K562 (cell line): Measurements from ENCODE around the gene PLCG2. TPM values are rescaled to one million over a fixed set of nuclear protein-coding genes. Genes with fewer than 3 reads are reported as not detected.

Source experiments
- ATAC-seq: fragments of 200-7000 bp; cut with Tn5 transposase; 3 replicates; pipeline ENCODE4 v1.9.1; 2020; ENCODE audit warnings: moderate library complexity
- BruUV-seq: library from RNA; stranded (reverse); fragments of 400-500 nt; replicated peaks from 2 replicates; lab custom pipeline; 2021; lab: Mats Ljungman, UMichigan
- CTCF ChIA-PET: fragments of 300-600 bp; formaldehyde crosslinking; extraction: SDS; loops from one replicate; lab custom pipeline; 2021; ENCODE audit warnings: low intra/inter-chr PET ratio; lab: Yijun Ruan, JAX
- POLR2A ChIA-PET: fragments of 300-600, 350-650 bp; sonication (Branson Sonifier 250); formaldehyde crosslinking; extraction: SDS; loops from one replicate; lab custom pipeline; 2021; ENCODE audit warnings: antibody characterized with exemption, inconsistent platforms; lab: Yijun Ruan, JAX
- DNase-seq, 4 experiments: peaks; one replicate each; pipeline versions ENCODE4 v3.0.0 to v3.0.0-alpha.2; 2011 to 2018; ENCODE audit warnings: low spot score in 3 of 4, mixed read lengths in 3 of 4; ENCODE audit errors: extremely low read depth in 1 of 4
- FAIRE-seq: peaks from 2 replicates; lab custom pipeline; 2011; peaks lifted over from hg19 to GRCh38; lab: Jason Lieb, UNC
- H2AFZ ChIP-seq: 2 replicates; pipeline ENCODE4 v1.6.0; 2011; ENCODE audit warnings: low read depth, low read length, control low read depth, inconsistent platforms
- H3K27ac ChIP-seq: fragments of 200-600 bp; 3 replicates; pipeline ENCODE4 v1.8.0; 2011; ENCODE audit warnings: low read depth, mild to moderate bottlenecking, control low read depth, inconsistent platforms, low read length, moderate library complexity, mixed read lengths; ENCODE audit errors: extremely low read depth
- H3K27me3 ChIP-seq, 2 experiments: fragments of 300-600 bp in 1 of 2; 2 replicates in 1 of 2; 3 replicates in 1 of 2; pipeline versions ENCODE4 v1.6.0 to v1.8.0; 2011; ENCODE audit warnings: inconsistent platforms in 2 of 2, low read length in 2 of 2, mild to moderate bottlenecking in 1 of 2, mixed read lengths in 1 of 2, moderate library complexity in 1 of 2; ENCODE audit not compliant: control insufficient read depth in 2 of 2, insufficient read depth in 2 of 2
- H3K36me3 ChIP-seq: fragments of 300-600 bp; 3 replicates; pipeline ENCODE4 v1.8.0; 2011; ENCODE audit warnings: mild to moderate bottlenecking, low read length, inconsistent platforms; ENCODE audit not compliant: control insufficient read depth, insufficient read depth
- H3K4me1 ChIP-seq, 2 experiments: fragments of 200-600 bp in 1 of 2; replicated peaks in 1 of 2; 2 replicates in 1 of 2; 3 replicates in 1 of 2; pipeline versions ENCODE4 v1.5.1 to v1.8.0; 2011; ENCODE audit warnings: inconsistent platforms in 2 of 2, low read length in 2 of 2, mild to moderate bottlenecking in 1 of 2, mixed read lengths in 1 of 2, moderate library complexity in 1 of 2; ENCODE audit not compliant: control insufficient read depth in 2 of 2, insufficient read depth in 2 of 2
- H3K4me2 ChIP-seq: 2 replicates; pipeline ENCODE4 v1.6.1; 2011; ENCODE audit warnings: low read length, control low read depth, inconsistent platforms, mixed read lengths; ENCODE audit not compliant: insufficient read depth
- H3K4me3 ChIP-seq: fragments of 200-600 bp; sonication (generic), shearing (Covaris generic); 2 replicates; pipeline ENCODE4 v1.5.1; 2016; ENCODE audit warnings: control low read depth, inconsistent platforms
- H3K79me2 ChIP-seq: fragments of 200-600 bp; 3 replicates; pipeline ENCODE4 v1.8.0; 2011; ENCODE audit warnings: low read length, inconsistent platforms; ENCODE audit not compliant: control insufficient read depth, insufficient read depth
- H3K9ac ChIP-seq, 2 experiments: 2 replicates each; pipeline versions ENCODE4 v1.6.0 to v1.6.1; 2011; ENCODE audit warnings: low read depth in 2 of 2, low read length in 2 of 2, control low read depth in 1 of 2, inconsistent platforms in 1 of 2, mild to moderate bottlenecking in 1 of 2, mixed read lengths in 1 of 2; ENCODE audit not compliant: insufficient read depth in 1 of 2
- H3K9me1 ChIP-seq: one replicate; pipeline ENCODE4 v1.6.0; 2011; ENCODE audit warnings: inconsistent platforms, mild to moderate bottlenecking, low read length, moderate library complexity; ENCODE audit not compliant: control insufficient read depth, insufficient read depth
- H3K9me3 ChIP-seq: replicated peaks from 2 replicates; pipeline ENCODE4 v1.5.1; 2011; ENCODE audit warnings: low read depth, low read length, inconsistent platforms; ENCODE audit not compliant: control insufficient read depth, insufficient read depth
- H4K20me1 ChIP-seq: replicated peaks from 2 replicates; pipeline ENCODE4 v1.6.1; 2011; ENCODE audit warnings: low read length, inconsistent platforms, mixed read lengths; ENCODE audit not compliant: control insufficient read depth, insufficient read depth
- KLF16 ChIP-seq: IDR thresholded peaks from 2 replicates; pipeline ENCODE4 v1.6.1; 2016; ENCODE audit warnings: antibody characterized with exemption
- MAFG ChIP-seq: fragments of 450-650 bp; conservative IDR thresholded peaks from 2 replicates; pipeline ENCODE4 v1.6.1; 2016; ENCODE audit warnings: missing genetic modification characterization, missing compliant biosample characterization
- MEF2A ChIP-seq: IDR thresholded peaks from 2 replicates; pipeline ENCODE4 v1.6.1; 2011; ENCODE audit warnings: low read depth, mild to moderate bottlenecking, low read length, moderate library complexity; ENCODE audit not compliant: control insufficient read depth
- MTA1 ChIP-seq: fragments of 450-650 bp; IDR thresholded peaks from 2 replicates; pipeline ENCODE4 v1.6.1; 2017; ENCODE audit warnings: borderline replicate concordance
- NFE2L1 ChIP-seq: fragments of 450-650 bp; IDR thresholded peaks from 2 replicates; pipeline ENCODE4 v1.6.1; 2016; ENCODE audit warnings: missing genetic modification characterization, low read depth, mild to moderate bottlenecking, missing compliant biosample characterization, moderate library complexity, borderline replicate concordance
- PCBP1 ChIP-seq: fragments of 200-400 bp; formaldehyde crosslinking; IDR thresholded peaks from 2 replicates; pipeline ENCODE4 v1.6.1; 2018; ENCODE audit warnings: mild to moderate bottlenecking, low read depth, low read length; ENCODE audit not compliant: poor library complexity, severe bottlenecking
- SAFB ChIP-seq: fragments of 200-400 bp; formaldehyde crosslinking; IDR thresholded peaks from 2 replicates; pipeline ENCODE4 v1.6.1; 2017; ENCODE audit warnings: low read depth, low read length, borderline replicate concordance
- TRIM28 ChIP-seq: fragments of 450-650 bp; IDR thresholded peaks from 2 replicates; pipeline ENCODE4 v1.6.1; 2017
- ZFP36 ChIP-seq: fragments of 150-350 bp; IDR thresholded peaks from 2 replicates; pipeline ENCODE4 v1.6.1; 2018; ENCODE audit warnings: low read length, low read depth; ENCODE audit not compliant: partially characterized antibody
- ZKSCAN1 ChIP-seq: fragments of 150-350 bp; IDR thresholded peaks from 2 replicates; pipeline ENCODE4 v1.6.1; 2016; ENCODE audit warnings: low read depth, low read length
- ZKSCAN3 ChIP-seq: fragments of 250-450 bp; sonication (Bioruptor Pico); IDR thresholded peaks from 2 replicates; pipeline ENCODE4 v1.4.0; 2020
- ZMIZ1 ChIP-seq, 2 experiments: fragments of 150-350 bp in 1 of 2; IDR thresholded peaks; 2 replicates each; pipeline ENCODE4 v1.6.1; 2012 to 2016; ENCODE audit warnings: low read depth in 2 of 2, low read length in 2 of 2, mild to moderate bottlenecking in 1 of 2, moderate library complexity in 1 of 2
- ZNF174 ChIP-seq: fragments of 250-450 bp; sonication (Bioruptor Pico); IDR thresholded peaks from 2 replicates; pipeline ENCODE4 v1.4.0; 2020; ENCODE audit warnings: mild to moderate bottlenecking
- ZNF175 ChIP-seq: fragments of 200-800 bp; sonication (Bioruptor generic); IDR thresholded peaks from 2 replicates; pipeline ENCODE4 v1.6.1; 2016; ENCODE audit warnings: low read depth, mild to moderate bottlenecking, missing genetic modification characterization, missing compliant biosample characterization
- ZNF263 ChIP-seq: sonication (generic); formaldehyde crosslinking; IDR thresholded peaks from 2 replicates; pipeline ENCODE4 v1.8.0; 2022; ENCODE audit warnings: mild to moderate bottlenecking, missing genetic modification reagents, borderline replicate concordance
- ZNF444 ChIP-seq: fragments of 250-450 bp; sonication (Bioruptor Pico); IDR thresholded peaks from 2 replicates; pipeline ENCODE4 v1.4.0; 2020; ENCODE audit warnings: mild to moderate bottlenecking, moderate library complexity
- ZNF512 ChIP-seq: IDR thresholded peaks from 2 replicates; pipeline ENCODE4 v1.6.1; 2016; ENCODE audit warnings: missing genetic modification characterization, missing compliant biosample characterization
- ZSCAN29 ChIP-seq: fragments of 450-650 bp; IDR thresholded peaks from 2 replicates; pipeline ENCODE4 v1.6.1; 2017
- WGBS: fragments of 100-300 bp; shearing (Covaris generic); methylation state at CpG from one replicate; pipeline ENCODE4 v1.1.6; 2016; ENCODE audit warnings: low coverage, mixed read lengths; ENCODE audit not compliant: insufficient coverage; ENCODE audit errors: missing lambda C conversion rate; 5-methylcytosine and 5-hydroxymethylcytosine counted together
- in situ Hi-C: fragments of 300-500 bp; cut with MboI; formaldehyde crosslinking; loops from 4 replicates; pipeline ENCODE4 v1.15.0; 2018; ENCODE audit warnings: inconsistent platforms, mixed read lengths
- intact Hi-C: fragments of 100-400 bp; cut with micrococcal nuclease; formaldehyde crosslinking; loops from 2 replicates; pipeline ENCODE4 v1.14.2; 2022
- polyA plus RNA-seq, 8 experiments: library from polyadenylated mRNA; depleted of rRNA in 4 of 8; stranded (reverse) in 5 of 8; unstranded in 3 of 8; fragments of >200 nt; fragmentation: Nextera tagmentation in 2 of 8; fragmentation: Illumina TruSeq in 1 of 8; extraction: Ambion mirVana in 2 of 8; extraction: Trizol in 1 of 8; gene quantifications; 2 replicates each; pipeline versions ENCODE4 v1.2.1 to v1.2.3, GENCODE V29; 2011 to 2014; ENCODE audit warnings: inconsistent platforms in 1 of 8, missing spikeins in 1 of 8
- total RNA-seq, 7 experiments: library from RNA; depleted of rRNA in 6 of 7; stranded (reverse); fragments of >200 nt in 6 of 7; fragmentation: Illumina TruSeq in 2 of 7; extraction: Trizol in 2 of 7; gene quantifications; 2 replicates each; pipeline versions ENCODE4 v1.2.1 to v1.2.3, GENCODE V29; 2011 to 2021; ENCODE audit warnings: low replicate concordance in 1 of 7

PLCG2 gene
- total and polyA plus RNA-seq, 9 of the 15 experiments (the other 6 are each of a cell fraction or from before 2014, with no cell fraction given): 0.94 to 7.1 (median 3.1) TPM

GRCh38 chr16:81815429-81815766, 36.3 kb downstream of the PLCG2 start (continued):
- TF ChIP-seq ZNF512 (tag) (no peak), ZSCAN29 (no peak), PCBP1 (no peak), ZNF175 (CRISPR knock-in tag) (no peak), KLF16 (no peak), NFE2L1 (tag) (no peak), ZNF444 (CRISPR knock-in tag) (no peak), ZFP36 (no peak)

GRCh38 chr16:81816351-81816750, 37.3 kb downstream of the PLCG2 start:
- no peak overlapping the region for H2AFZ ChIP-seq
- no peaks in the 10 kb centered on the region for H3K9me1 ChIP-seq
- H3K79me2 ChIP-seq: no peaks in the 10 kb centered on the region
- no peaks in the 10 kb centered on the region; a peak in 2 of 5 replicates for H3K4me1 ChIP-seq
- ChIA-PET POLR2A (no interaction called here), CTCF (no interaction called here)
- no TSS peak for BruUV-seq
- no peak overlapping the region for H3K9ac ChIP-seq
- DNase-seq (no peak), FAIRE-seq (no peak), ATAC-seq (no peak)
- no peaks in the 10 kb centered on the region for H3K9me3 ChIP-seq
- H3K36me3 ChIP-seq: no peaks in the 10 kb centered on the region
- intact Hi-C loops (no loop called here), in situ Hi-C loops (no loop called here)
- no peak overlapping the region for H3K4me2 ChIP-seq
- WGBS: 3% methylated on average over 2 of the region's 2 CpGs
- H3K27me3 ChIP-seq: peaks cover 11 to 51% of the 10 kb centered on the region in 2 experiments; a peak in 4 of 5 replicates
- H4K20me1 ChIP-seq: peaks cover 4% of the 10 kb centered on the region; the same call in 1 of the 2 replicates
- no peak overlapping the region for H3K4me3 ChIP-seq
- H3K27ac ChIP-seq: no peak overlapping the region
- TF ChIP-seq ZKSCAN3 (no peak), ZKSCAN1 (no peak), ZNF174 (CRISPR knock-in tag) (no peak), ZMIZ1 (IDR thresholded peaks at IDR 0.05; ENCODE audit: low read depth in 2 of 2, low read length in 2 of 2) (no peak), MEF2A (no peak), MAFG (no peak), ZNF263 (CRISPR knock-in tag) (no peak), TRIM28 (no peak), SAFB (no peak), MTA1 (no peak)
